ENCODE results near the gene SLC9A5.

Gene SLC9A5

DNA sequence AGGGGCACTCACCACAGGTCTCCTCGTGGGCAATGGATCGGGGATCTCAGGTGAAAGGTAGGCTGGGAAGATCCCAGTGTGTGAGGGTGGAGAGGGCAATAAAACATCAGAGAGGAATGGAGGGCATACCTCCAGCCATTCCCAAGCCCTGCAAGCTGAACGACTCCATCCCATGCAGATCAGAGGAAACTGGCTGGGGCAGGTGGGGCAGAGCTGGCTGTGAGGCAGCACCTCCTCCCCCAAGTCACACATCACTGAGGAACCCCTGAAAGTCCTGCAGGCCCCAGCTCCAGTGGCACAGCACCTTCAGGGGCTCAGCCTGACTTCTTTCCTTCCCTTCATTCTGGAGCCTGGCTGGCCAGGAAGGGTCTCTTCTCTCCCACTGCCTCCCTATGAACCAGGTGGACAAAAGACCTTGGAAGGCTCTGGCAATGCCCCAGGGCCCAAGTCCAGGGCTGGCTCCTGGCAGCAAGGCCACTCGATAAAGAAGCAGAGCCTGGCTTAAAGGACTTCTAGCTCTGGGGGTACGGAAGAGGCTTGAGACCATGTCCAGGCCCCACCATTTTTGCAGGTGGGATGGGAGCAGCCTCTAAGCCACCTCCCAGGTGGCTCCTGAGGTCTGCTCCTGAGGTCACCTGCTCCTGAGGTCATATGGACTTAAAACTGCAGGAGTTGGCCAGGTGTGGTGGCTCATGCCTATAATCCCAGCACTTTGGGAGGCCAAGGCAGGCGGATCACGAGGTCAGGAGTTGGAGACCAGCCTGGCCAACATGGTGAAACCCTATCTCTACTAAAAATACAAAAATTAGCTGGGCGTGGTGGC, 35.4 kb upstream of the SLC9A5 start:
- no peak for DNase-seq

DNA sequence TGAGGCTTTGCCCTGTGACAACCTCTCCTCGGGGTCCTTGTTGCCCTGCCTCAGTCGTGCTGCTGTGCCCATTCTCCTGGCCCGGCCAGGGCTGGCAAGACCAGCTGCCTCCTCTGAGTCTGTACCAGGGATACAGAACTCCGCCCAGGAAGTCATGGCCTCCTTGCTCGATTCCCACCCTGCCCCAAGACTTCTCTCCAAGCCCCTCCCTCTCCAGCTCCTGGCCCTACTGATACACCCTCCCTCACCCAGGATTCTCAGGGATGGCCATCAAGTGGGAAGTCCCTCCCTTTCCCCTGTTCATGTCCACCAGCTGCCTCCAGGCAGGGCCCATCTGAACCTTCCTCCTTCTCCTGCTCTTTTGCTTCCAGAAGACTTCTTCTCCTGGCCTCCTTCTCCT, 33.1 kb upstream of the SLC9A5 start:
- no peak for DNase-seq

DNA sequence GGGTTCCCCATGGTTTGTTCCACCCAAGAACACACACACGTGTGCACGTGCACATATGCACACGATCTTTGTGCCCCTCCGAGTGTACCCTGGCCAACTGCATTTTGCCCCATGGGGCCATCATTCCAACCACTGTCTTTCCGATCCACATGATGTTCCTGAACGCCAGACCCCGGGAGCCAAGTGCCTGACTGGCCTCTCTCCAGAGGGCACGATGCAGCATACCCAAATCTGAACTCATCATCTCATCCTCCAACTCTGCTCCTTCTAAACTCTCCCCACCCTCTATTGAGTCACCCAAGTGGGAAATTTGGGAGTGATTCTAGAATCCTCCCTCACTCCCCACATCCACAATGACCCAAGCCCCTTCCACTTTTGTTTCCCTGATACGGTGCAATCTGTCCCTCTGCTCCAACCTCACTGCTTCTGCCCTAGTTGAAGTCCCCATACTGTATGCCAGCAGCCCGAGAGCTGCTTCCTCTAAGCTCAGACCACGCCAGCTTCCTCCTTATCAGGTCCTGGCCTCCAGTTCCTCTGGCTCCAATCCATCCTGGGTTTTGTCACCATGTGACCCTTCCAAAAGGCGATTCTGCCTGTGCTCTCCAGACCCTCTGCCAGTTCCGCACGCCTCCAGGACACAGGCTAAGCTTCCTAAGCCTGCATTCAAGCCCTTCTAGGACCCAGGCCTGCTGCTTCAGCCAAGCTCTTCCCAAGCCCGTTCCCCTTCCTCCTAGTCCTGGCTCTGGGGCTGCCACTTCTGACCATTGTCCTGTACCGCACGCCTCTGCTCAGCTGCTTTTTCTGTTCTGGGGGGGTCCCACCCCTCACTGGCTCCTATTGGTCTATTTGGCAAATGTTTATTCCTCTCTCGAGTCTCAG, 31.9 kb upstream of the SLC9A5 start:
- DNase-seq, result no peak

DNA sequence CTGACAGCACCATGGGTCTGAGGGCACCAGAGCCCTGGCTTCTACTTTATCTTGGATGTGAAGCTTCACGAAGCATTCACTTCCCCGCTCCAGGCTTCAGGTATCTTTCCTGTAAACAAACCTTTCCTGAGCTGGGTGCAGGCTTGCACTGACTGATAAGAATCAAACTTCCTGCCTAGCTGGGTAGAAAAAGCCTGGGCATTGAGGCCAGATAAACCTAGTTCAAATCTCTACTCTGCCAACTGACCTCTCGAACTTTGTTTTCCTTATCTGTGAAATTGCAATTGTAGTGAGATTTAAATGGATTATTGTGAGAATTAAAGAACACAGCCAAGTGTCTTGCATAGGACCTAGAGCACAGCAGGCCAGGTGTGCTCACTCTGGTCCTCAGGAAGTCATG, 24.8 kb upstream of the SLC9A5 start:
- no peak for DNase-seq

DNA sequence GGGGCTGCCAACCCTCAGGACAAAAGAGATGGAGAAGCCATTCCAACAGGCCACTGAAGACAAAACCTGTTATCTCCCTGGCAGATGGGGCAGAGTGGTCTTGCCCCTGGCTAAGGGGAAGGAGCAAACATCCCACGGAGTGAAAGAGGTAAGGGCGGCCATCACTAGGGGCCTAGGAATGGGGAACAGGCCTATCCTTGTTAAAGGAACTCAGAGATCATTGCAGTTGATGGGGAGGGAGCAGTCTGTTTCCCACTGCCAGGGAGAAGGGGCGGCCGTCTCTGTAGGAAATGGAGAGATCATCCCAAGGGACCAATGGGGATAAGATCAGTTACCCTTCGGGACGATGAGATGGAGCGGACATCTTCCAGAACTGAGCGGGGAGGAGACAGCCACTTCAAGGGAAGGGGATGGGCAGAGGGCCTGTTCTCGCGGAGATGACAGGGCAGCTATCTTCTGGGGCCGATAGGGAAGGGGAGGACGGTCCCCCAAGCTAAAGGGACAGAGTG, 22.4 kb upstream of the SLC9A5 start:
- DNase-seq, result no peak

DNA sequence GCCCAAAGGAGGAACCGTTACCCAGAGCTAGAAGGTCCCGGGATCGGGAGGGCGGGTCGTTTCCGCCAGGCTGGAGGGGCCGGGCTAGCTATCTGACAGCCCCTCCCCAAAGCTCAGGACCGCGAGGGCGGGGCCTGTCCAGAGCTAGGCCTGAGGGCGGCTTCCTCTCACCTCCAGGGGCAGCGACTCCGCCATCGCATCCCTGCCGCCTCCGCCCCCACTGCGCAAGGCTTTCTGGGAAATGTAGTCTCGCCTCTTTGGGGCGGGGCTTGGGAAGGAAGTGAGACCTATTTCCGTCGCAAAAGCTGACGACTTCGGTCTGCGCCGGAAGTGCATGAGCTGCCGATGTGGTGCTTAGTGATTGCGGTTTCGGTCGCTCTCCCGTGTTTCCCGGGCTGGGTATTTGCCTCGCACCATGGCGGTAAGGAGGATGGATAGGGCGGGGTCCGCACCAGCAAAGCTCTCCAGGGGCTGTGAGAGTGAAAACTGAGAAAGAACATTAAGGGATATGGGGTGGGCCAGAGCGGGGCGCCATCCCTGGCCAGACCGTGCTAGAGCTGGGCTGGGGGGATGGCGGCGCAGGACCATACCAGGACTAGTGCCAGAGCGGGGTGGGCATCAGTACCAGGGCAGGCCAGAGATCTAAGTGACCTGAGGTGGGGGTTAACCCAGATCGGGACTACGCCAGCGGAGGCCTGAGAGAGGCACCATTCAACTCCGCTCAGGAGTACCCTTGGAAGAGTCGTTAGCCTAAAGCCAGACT, 21.8 kb upstream of the SLC9A5 start, which contains the start of gene TMEM208:
Gene TMEM208 (plus strand): TSS at position 327 of the 763 bp plus-strand sequence. CDS start 89 bp downstream, at position 416.
- DNase-seq, result peak; percentile 97

DNA sequence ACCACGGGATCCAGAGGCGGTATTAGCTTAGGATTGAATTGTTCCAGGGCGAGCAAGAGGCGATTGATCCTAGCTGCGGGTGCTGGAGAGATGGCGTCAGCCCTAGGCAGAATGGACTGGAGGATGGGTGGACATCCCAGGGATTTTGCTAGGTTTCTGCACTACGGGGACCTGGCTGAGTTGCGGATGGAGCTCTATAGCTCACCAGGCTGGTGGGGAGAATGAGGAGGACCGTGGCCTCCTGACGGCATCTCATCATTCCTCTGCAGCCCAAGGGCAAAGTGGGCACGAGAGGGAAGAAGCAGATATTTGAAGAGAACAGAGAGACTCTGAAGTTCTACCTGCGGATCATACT, 21.2 kb upstream of the SLC9A5 start:
- no peak for DNase-seq

DNA sequence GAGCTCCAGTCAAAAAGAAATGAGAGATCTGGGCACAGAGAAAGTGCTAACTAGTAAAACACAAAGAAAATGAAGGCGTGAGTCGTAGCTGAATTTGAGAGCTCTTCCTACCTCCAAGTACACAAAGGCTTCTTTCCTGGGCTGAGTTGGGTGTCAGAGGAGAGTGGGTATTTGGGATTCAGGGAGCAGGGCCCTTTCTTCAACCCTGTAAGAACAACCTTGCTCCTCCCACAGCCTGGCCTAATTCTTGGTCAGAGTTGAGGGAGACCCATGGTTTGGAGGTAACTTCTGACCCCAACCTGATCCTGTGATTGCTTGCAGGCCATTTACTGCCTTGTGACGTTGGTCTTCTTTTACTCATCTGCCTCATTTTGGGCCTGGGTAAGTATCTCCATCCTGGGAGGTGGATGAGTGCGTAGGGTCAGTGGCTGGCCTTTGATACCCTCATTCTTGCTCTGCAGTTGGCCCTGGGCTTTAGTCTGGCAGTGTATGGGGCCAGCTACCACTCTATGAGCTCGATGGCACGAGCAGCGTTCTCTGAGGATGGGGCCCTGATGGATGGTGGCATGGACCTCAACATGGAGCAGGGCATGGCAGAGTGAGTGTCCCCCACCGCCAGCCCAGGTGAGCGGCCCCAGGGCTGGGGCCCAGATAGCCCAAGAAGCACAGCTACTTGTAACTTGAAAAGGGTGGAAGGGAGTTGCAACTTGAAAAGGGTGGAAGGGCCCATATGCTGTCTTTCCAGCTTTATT, 20.6 kb upstream of the SLC9A5 start:
- DNase-seq, result no peak

GRCh38 chr16:67228905-67229304, 19.9 kb upstream of the SLC9A5 start:
- DNase-seq, result no peak

DNA sequence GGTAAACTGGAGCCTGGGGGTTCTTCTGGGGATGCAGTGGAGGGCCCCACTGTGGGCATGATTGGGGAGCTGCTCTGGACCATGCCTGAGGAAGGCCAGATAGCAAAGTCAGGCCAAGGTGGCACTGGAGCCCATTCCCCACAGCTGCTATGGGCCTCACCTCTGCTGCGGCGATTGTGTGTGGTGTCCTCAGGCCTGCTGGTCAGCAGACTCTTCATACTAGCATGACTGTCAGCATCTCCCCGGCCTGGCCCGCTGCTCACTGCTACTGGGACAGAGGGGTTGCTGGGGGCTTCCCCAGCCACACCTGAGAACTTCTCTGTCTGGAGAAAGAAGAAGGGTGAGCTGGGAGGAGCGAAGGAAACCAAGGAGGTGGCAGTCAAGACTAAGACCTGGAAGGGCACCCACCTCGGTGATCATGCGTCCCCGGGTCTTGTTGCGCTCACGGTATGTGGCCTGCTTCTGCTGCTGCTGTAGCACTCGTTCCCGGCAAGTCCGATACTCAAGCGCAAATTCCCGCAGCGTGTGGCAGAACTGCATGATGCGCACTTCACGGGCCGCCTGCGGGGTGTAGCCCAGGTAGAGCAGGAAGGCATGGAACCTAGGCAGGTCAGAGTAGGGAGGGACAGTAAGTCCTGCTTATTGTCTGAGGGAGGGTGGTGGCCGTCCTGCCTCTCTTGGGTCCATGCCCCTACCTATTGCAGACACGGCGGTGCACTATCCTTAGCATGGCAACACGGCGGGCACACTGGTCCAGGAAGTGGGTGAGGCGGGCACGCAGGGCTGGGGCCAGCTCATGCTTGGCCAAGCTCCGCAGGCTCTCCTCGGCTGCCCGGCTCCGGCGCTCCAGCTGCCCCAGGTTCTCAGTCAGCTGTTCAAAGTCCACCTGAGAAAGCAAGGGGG, 18.6 kb upstream of the SLC9A5 start:
- no peak for DNase-seq

DNA sequence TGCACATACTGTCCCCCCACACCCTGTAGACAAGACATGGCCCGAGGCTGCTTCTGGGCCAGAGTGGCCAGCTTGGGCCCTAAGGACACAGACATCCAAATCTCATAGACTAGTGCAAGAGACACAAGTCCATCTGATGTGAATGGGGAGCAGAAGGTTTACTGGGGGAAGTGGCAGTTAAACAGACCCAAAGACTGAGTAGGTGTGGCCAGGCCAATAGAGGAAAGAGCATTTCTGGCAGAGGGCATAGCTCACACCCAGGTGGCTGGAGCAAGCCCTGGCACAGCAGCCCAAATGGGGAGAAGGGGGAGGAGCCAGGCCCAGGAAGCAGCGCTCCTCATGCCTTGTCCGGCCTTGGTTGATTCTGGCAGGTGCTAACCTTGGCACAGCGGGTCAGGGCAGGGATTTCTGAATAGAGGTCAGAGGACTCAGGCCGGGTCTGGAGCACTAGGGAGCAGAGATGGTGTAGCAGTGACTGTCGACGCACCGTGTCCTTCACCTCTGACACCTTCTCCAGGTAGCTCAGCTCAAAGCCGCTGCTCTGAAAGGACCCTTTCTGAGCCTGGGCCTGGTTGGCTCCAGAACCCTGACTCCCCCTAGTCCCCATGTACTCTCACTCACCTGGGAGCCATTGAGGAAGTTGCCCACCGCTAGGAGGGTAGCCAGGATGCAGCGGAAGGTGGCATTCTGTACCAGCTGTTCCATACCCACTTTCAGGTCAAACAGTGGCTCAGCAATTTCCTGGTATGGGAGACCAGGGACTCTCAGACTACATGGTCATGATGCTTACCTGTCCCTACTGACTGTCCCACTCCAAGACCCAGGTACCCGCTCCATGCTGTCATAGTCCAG, 17.7 kb upstream of the SLC9A5 start:
- no peak for DNase-seq

- DNase-seq, result no peak
These were observed 15.2 kb upstream of the SLC9A5 start for GRCh38 chr16:67233596-67233995.

DNA sequence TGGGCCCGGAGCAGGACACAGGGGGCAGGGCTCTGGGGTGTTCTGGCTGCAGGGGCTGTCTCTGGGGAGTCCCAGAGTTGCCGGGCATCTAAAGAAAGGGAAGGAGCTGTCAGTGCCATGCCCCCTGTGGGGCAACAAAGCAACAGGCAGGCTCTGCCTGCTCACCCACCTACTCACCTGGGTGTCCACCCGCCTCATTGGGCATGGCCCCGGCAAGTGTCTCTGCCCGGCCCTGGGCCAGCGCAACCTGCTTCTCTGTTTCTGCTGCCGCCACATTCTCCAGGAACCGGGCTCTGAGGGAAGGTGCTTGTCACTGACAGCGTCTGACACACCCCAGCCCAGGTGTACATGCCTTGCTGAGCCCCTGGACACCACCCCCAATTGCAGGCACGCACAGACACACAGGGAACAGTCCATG, 14.6 kb upstream of the SLC9A5 start:
- no peak for DNase-seq

DNA sequence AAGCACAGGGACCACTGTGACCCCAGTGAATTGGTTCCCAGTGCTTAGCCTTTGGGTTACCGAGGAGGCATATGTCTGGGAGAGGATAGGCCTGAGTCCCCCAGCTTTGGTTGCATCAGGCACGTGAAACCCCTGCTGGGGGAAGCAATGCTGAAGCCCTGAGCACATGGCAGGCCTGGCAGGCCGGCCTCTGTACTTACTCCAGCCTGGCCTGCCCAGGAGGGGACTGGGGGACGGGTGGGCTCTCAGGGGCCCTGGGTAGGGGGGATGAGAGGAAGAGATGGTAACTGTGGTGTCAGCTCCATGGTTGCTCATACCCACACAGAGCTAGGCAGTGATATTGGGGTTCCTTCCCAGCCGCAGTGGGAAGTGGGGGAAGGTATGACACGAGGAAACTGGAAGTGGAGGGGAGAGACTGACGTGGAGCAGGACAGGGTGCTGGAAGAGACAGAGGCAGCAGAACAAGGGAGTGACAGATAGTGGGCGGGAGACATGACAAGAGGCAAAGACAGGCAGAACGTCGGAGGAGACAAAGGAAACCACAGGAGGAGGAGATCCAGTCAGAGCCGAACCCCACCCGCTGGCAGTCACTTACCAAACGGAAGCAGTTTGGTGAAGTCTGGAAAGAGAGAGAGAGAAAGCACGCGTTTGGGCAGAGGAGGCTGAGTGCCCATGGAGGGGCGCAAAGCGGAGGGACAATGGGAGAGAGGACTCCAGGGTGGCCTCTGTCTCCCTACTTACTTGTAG, 12.8 kb upstream of the SLC9A5 start:
- DNase-seq, result no peak

DNA sequence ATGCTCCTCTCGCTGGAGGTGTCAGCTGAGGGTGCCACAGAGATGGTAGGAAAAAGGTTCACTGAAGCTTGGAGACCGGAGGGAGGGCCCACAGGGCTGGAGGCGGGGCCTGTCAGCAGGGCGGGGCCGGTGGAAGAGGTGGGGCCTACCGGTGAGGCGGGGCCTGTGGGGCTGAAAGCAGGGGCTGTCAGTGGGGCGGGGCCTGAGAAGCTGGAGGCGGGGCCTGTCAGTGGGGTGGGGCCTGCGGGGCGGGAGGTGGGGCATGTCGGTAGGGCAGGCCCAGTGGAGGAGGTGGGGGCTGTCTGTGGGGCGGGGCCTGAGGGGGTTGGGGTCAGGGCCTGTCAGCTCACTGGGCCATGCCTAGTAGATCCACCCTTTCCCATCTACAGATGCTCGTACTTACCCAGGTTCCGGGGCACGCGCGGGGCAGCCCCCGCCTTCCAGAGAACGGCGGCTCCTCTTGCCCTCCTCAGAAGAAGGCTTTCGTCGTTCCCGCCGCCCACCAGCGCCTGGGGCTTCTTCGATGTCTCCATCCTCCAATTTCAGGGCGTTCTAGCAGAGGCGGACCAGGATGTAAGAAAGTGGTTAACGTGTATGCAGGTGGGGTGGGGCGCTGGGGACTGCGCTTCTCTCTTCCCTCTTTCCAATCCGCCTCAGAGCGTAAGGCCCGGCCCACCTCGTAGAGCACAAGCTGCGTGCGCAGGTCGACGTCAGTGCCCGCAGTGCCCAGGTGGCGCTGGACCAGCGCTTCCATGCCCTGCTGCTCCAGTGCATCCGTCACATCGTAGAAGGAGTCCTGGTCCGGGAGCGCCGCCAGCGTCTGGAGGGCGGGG, 12.0 kb upstream of the SLC9A5 start:
- DNase-seq, result peak; percentile 83

GRCh38 chr16:67237396-67238277, 11.1 kb upstream of the SLC9A5 start:
- no peak for DNase-seq

- no peak for DNase-seq
These were observed 10.6 kb upstream of the SLC9A5 start for GRCh38 chr16:67238278-67238575.
